Ishikawa (cell line): ENCODE results near the gene IFNA6.
A peak's percentile ranks its signal among the peaks of the same experiment; 100 is the strongest.

ENCODE experiments used
- CEBPB ChIP-seq: IDR thresholded peaks from 2 replicates; pipeline ENCODE4 v1.6.1; 2012
- CREB1 ChIP-seq: IDR thresholded peaks from 2 replicates; pipeline ENCODE4 v1.6.1; 2012; ENCODE audit warnings: low read depth
- EGR1 ChIP-seq: IDR thresholded peaks from 2 replicates; pipeline ENCODE4 v1.6.1; 2012
- EP300 ChIP-seq: IDR thresholded peaks from 2 replicates; pipeline ENCODE4 v1.6.1; 2012; ENCODE audit warnings: borderline replicate concordance
- FOXM1 ChIP-seq: IDR thresholded peaks from 2 replicates; pipeline ENCODE4 v1.6.1; 2012; ENCODE audit warnings: low read depth, borderline replicate concordance
- NFIC ChIP-seq: IDR thresholded peaks from 2 replicates; pipeline ENCODE4 v1.6.1; 2012
- RAD21 ChIP-seq: IDR thresholded peaks from 2 replicates; pipeline ENCODE4 v1.6.1; 2012; ENCODE audit warnings: low read depth
- REST ChIP-seq: IDR thresholded peaks from 2 replicates; pipeline ENCODE4 v1.6.1; 2012; ENCODE audit warnings: low read depth, mild to moderate bottlenecking
- TAF1 ChIP-seq: IDR thresholded peaks from 2 replicates; pipeline ENCODE4 v1.6.1; 2012; ENCODE audit warnings: low read depth, mild to moderate bottlenecking
- TCF12 ChIP-seq: IDR thresholded peaks from 2 replicates; pipeline ENCODE4 v1.6.1; 2012; ENCODE audit warnings: low read depth
- TEAD4 ChIP-seq: IDR thresholded peaks from 2 replicates; pipeline ENCODE4 v1.6.1; 2012
- YY1 ChIP-seq: IDR thresholded peaks from 2 replicates; pipeline ENCODE4 v1.6.1; 2012; ENCODE audit warnings: low read depth
- ZBTB7A ChIP-seq: IDR thresholded peaks from 2 replicates; pipeline ENCODE4 v1.6.1; 2012; ENCODE audit warnings: low read depth
- TF ChIP-seq, protein P1 (sequence below): IDR thresholded peaks from 2 replicates; pipeline ENCODE4 v1.6.1; 2012
- TF ChIP-seq, protein P2 (sequence below): IDR thresholded peaks from 2 replicates; pipeline ENCODE4 v1.6.1; 2012

IFNA6 gene

GRCh38 chr9:21395778-21396717 is 45.4 kb upstream of the IFNA6 start:
- TF ChIP-seq EP300 (no peak), EGR1 (no peak), CREB1 (no peak), ZBTB7A (peak; percentile 100), REST (no peak), RAD21 (peak; percentile 48), NFIC (no peak), TAF1 (no peak), CEBPB (no peak), YY1 (no peak)
- TF ChIP-seq, protein P1, sequence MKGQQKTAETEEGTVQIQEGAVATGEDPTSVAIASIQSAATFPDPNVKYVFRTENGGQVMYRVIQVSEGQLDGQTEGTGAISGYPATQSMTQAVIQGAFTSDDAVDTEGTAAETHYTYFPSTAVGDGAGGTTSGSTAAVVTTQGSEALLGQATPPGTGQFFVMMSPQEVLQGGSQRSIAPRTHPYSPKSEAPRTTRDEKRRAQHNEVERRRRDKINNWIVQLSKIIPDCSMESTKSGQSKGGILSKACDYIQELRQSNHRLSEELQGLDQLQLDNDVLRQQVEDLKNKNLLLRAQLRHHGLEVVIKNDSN: no peak

- TF ChIP-seq CEBPB (no peak), NFIC (no peak), EGR1 (no peak), REST (no peak), YY1 (no peak)
- TF ChIP-seq, protein P2, sequence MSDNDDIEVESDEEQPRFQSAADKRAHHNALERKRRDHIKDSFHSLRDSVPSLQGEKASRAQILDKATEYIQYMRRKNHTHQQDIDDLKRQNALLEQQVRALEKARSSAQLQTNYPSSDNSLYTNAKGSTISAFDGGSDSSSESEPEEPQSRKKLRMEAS: no peak
Observed at GRCh38 chr9:21392270-21392669, 41.6 kb upstream of the IFNA6 start.

DNA sequence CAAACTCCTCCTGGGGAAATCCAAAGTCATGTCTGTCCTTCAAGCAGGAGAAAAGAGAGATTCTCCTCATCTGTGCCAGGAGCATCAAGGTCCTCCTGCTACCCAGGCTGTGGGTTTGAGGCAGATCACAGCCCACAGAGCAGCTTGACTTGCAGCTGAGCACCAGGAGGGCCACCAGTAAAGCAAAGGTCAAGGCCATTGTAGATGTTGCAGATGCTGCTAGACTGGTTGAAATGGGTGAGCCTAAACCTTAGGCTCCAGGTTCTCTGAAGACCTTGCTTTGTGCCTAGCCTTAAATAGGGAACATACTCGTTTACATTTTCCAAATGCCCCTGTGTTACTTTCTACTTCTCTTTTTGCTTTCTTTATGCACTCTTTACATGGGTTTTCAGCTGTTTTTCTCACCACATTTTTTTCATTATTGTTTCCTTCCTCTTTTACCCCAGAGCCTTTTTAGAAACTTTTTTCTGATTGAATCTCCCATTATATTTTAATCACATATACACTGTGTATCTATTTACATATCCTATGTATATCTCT is 34.5 kb upstream of the IFNA6 start, which contains the start of gene IFNA2:
TSS of gene IFNA2 (minus strand) at position 268 of the 540 bp plus-strand sequence. CDS start at position 199, 69 bp downstream.
- TF ChIP-seq RAD21 (no peak), TCF12 (no peak), TAF1 (no peak), TEAD4 (no peak), YY1 (no peak), EP300 (no peak), ZBTB7A (no peak), CEBPB (no peak), EGR1 (no peak), CREB1 (no peak)
- TF ChIP-seq, protein P2: no peak
- TF ChIP-seq, protein P1: no peak

GRCh38 chr9:21383627-21384026 is 32.9 kb upstream of the IFNA6 start:
- TF ChIP-seq REST: no peak
- TF ChIP-seq TEAD4: no peak
- TF ChIP-seq, protein P2: no peak
- no peak for TF ChIP-seq RAD21
- TF ChIP-seq EP300: no peak
- TF ChIP-seq CEBPB: no peak
- no peak for TF ChIP-seq EGR1
- TF ChIP-seq TAF1: no peak
- no peak for TF ChIP-seq YY1
- no peak for TF ChIP-seq ZBTB7A
- no peak for TF ChIP-seq CREB1
- TF ChIP-seq, protein P1: no peak
- TF ChIP-seq FOXM1: no peak
- TF ChIP-seq TCF12: no peak
- no peak for TF ChIP-seq NFIC
